G401 (cell line): Measurements from ENCODE around the gene ACSM4. TPM values are rescaled to one million over a fixed set of nuclear protein-coding genes. Genes with fewer than 3 reads are reported as not detected.

Experiments used
- total RNA-seq: library from RNA; depleted of rRNA; stranded (reverse); fragments of >200 nt; shearing (Covaris generic); gene quantifications from 2 replicates; pipeline ENCODE4 v1.2.3, GENCODE V29; 2014; rRNA removed

The ACSM4 gene
- total RNA-seq, 1 experiment from 2014 or later, result not detected

Other genes starting within 250 kb of the ACSM4 start
- gene C1S, start 243.4 kb upstream of the ACSM4 start, total RNA-seq, result 3.3 and 4.1 TPM in 2 replicates
- gene C1R, start 211.6 kb upstream of the ACSM4 start, total RNA-seq, result 0.78 and 0.98 TPM in 2 replicates
- gene C1RL, start 194.9 kb upstream of the ACSM4 start, total RNA-seq, result 3.9 and 5.4 TPM in 2 replicates
- not detected in 2 replicates for gene RBP5, start 175.2 kb upstream of the ACSM4 start, total RNA-seq
- 14.8 and 17.9 TPM in 2 replicates for gene CLSTN3, start 173.7 kb upstream of the ACSM4 start, total RNA-seq
- gene PEX5, start 114.4 kb upstream of the ACSM4 start, total RNA-seq, result 62.4 and 64.6 TPM in 2 replicates
- not detected in 2 replicates for gene CD163L1, start 140.1 kb downstream of the ACSM4 start, total RNA-seq
- not detected in 2 replicates for gene CD163, start 199.7 kb downstream of the ACSM4 start, total RNA-seq